IMR-90 (cell line): ENCODE results near the gene ZSWIM5. TPM values are rescaled to one million over a fixed set of nuclear protein-coding genes. Genes with fewer than 3 reads are reported as not detected.

Experiments used
- ATAC-seq: fragments of 200-7000 bp; cut with Tn5 transposase; 2 replicates; pipeline ENCODE4 v1.9.1; 2020; ENCODE audit warnings: low read depth, mild to moderate bottlenecking, moderate library complexity
- BruUV-seq: library from RNA; stranded (reverse); fragments of 400-500 nt; replicated peaks from 2 replicates; lab custom pipeline; 2021; lab: Mats Ljungman, UMichigan
- CTCF ChIA-PET: fragments of 300-600 bp; formaldehyde crosslinking; extraction: SDS; loops from one replicate; lab custom pipeline; 2021; ENCODE audit warnings: antibody characterized with exemption; lab: Yijun Ruan, JAX
- POLR2A ChIA-PET: fragments of 300-600 bp; sonication (Branson Sonifier 250); formaldehyde crosslinking; loops from one replicate; lab custom pipeline; 2022; ENCODE audit warnings: antibody characterized with exemption; ENCODE audit not compliant: unreplicated experiment; lab: Charles Lee
- DNase-seq: peaks from one replicate; pipeline ENCODE4 v3.0.0; 2013
- H2AFZ ChIP-seq: replicated peaks from 2 replicates; pipeline ENCODE3; 2013; ENCODE audit warnings: low read length, mild to moderate bottlenecking; ENCODE audit not compliant: poor library complexity
- H2AK5ac ChIP-seq: 2 replicates; pipeline ENCODE4 v1.6.1; 2013; ENCODE audit warnings: low read depth, low read length, inconsistent platforms
- H2AK9ac ChIP-seq: replicated peaks from 2 replicates; pipeline ENCODE3; 2013; ENCODE audit warnings: mild to moderate bottlenecking, low read depth, low read length, moderate library complexity; ENCODE audit not compliant: poor library complexity
- H2BK120ac ChIP-seq: 2 replicates; pipeline ENCODE4 v1.6.1; 2013; ENCODE audit warnings: low read depth, low read length, inconsistent platforms
- H2BK15ac ChIP-seq: 3 replicates; pipeline ENCODE4 v1.6.1; 2013; ENCODE audit warnings: low read depth, low read length, inconsistent platforms
- H2BK20ac ChIP-seq: 2 replicates; pipeline ENCODE4 v1.6.1; 2013; ENCODE audit warnings: low read depth, mild to moderate bottlenecking, inconsistent platforms, low read length, moderate library complexity
- H2BK5ac ChIP-seq: 2 replicates; pipeline ENCODE4 v1.6.1; 2013; ENCODE audit warnings: mild to moderate bottlenecking, low read depth, low read length, inconsistent platforms; ENCODE audit not compliant: poor library complexity, severe bottlenecking
- H3K14ac ChIP-seq: replicated peaks from 2 replicates; pipeline ENCODE4 v1.6.1; 2013; ENCODE audit warnings: low read depth, low read length, inconsistent platforms
- H3K18ac ChIP-seq: 2 replicates; pipeline ENCODE4 v1.6.1; 2013; ENCODE audit warnings: low read depth, low read length, control low read depth
- H3K23ac ChIP-seq: 2 replicates; pipeline ENCODE4 v1.6.1; 2013; ENCODE audit warnings: low read depth, low read length, inconsistent platforms
- H3K27ac ChIP-seq: 2 replicates; pipeline ENCODE4 v1.5.1; 2013; ENCODE audit warnings: mild to moderate bottlenecking, control low read depth, low read length; ENCODE audit not compliant: insufficient read depth
- H3K27me3 ChIP-seq: 2 replicates; pipeline ENCODE4 v1.6.1; 2013; ENCODE audit warnings: low read length; ENCODE audit not compliant: control insufficient read depth, insufficient read depth
- H3K36me3 ChIP-seq: 2 replicates; pipeline ENCODE4 v1.6.1; 2013; ENCODE audit warnings: low read length, mixed read lengths; ENCODE audit not compliant: control insufficient read depth, insufficient read depth
- H3K4ac ChIP-seq: 2 replicates; pipeline ENCODE4 v1.6.1; 2013; ENCODE audit warnings: low read depth, low read length, inconsistent platforms
- H3K4me1 ChIP-seq: 2 replicates; pipeline ENCODE4 v1.6.1; 2013; ENCODE audit warnings: low read length, mixed read lengths; ENCODE audit not compliant: control insufficient read depth, insufficient read depth
- H3K4me2 ChIP-seq: 2 replicates; pipeline ENCODE4 v1.6.1; 2013; ENCODE audit warnings: low read depth, mild to moderate bottlenecking, control low read depth, low read length, moderate library complexity
- H3K4me3 ChIP-seq: 2 replicates; pipeline ENCODE4 v1.5.1; 2013; ENCODE audit warnings: low read depth, mild to moderate bottlenecking, control low read depth, low read length, moderate library complexity; ENCODE audit not compliant: insufficient read depth
- H3K56ac ChIP-seq: 2 replicates; pipeline ENCODE4 v1.6.1; 2013; ENCODE audit warnings: low read length, inconsistent platforms; ENCODE audit not compliant: insufficient read depth; ENCODE audit errors: extremely low read depth
- H3K79me1 ChIP-seq, 2 experiments: 2 replicates each; pipeline ENCODE4 v1.6.1; 2013; ENCODE audit warnings: low read length in 2 of 2, inconsistent platforms in 1 of 2, low read depth in 1 of 2
- H3K9ac ChIP-seq: 2 replicates; pipeline ENCODE4 v1.6.1; 2013; ENCODE audit warnings: low read depth, low read length, control low read depth
- H3K9me1 ChIP-seq: 2 replicates; pipeline ENCODE4 v1.6.1; 2013; ENCODE audit warnings: low read length, inconsistent platforms; ENCODE audit not compliant: insufficient read depth
- H3K9me3 ChIP-seq: 2 replicates; pipeline ENCODE4 v1.6.1; 2013; ENCODE audit warnings: low read length; ENCODE audit not compliant: control insufficient read depth, insufficient read depth
- H4K20me1 ChIP-seq: 2 replicates; pipeline ENCODE4 v1.6.1; 2013; ENCODE audit warnings: low read length, inconsistent platforms; ENCODE audit not compliant: insufficient read depth
- H4K5ac ChIP-seq: 2 replicates; pipeline ENCODE4 v1.6.1; 2013; ENCODE audit warnings: mild to moderate bottlenecking, low read depth, low read length, control low read depth
- H4K8ac ChIP-seq, 2 experiments: 2 replicates each; pipeline ENCODE4 v1.6.1; 2013; ENCODE audit warnings: low read depth in 2 of 2, low read length in 2 of 2, control low read depth in 1 of 2, inconsistent platforms in 1 of 2
- H4K91ac ChIP-seq: 2 replicates; pipeline ENCODE4 v1.6.1; 2013; ENCODE audit warnings: low read depth, low read length, inconsistent platforms; ENCODE audit not compliant: insufficient read depth
- BHLHE40 ChIP-seq: fragments of 150-350 bp; IDR thresholded peaks from 2 replicates; pipeline ENCODE4 v1.6.1; 2016; ENCODE audit warnings: mild to moderate bottlenecking, low read depth, low read length
- CEBPB ChIP-seq: IDR thresholded peaks from 2 replicates; pipeline ENCODE4 v1.6.1; 2012; ENCODE audit warnings: low read depth, low read length, improper control_type of control experiment
- CHD1 ChIP-seq: IDR thresholded peaks from 2 replicates; pipeline ENCODE4 v1.6.1; 2012; ENCODE audit warnings: low read depth, low read length, improper control_type of control experiment
- MAFK ChIP-seq: IDR thresholded peaks from 2 replicates; pipeline ENCODE4 v1.6.1; 2012; ENCODE audit warnings: low read depth, low read length, improper control_type of control experiment
- MAZ ChIP-seq: IDR thresholded peaks from 2 replicates; pipeline ENCODE4 v1.6.1; 2012; ENCODE audit warnings: low read depth, mild to moderate bottlenecking, low read length, improper control_type of control experiment, moderate library complexity, borderline replicate concordance
- NFE2L2 ChIP-seq: fragments of 150-350 bp; IDR thresholded peaks from 2 replicates; pipeline ENCODE4 v1.6.1; 2016; ENCODE audit warnings: low read depth, mild to moderate bottlenecking, low read length
- POLR2A ChIP-seq: IDR thresholded peaks from 2 replicates; pipeline ENCODE4 v1.6.1; 2012; ENCODE audit warnings: mild to moderate bottlenecking, low read depth, low read length
- RAD21 ChIP-seq: IDR thresholded peaks from 2 replicates; pipeline ENCODE4 v1.6.1; 2012; ENCODE audit warnings: low read length, improper control_type of control experiment
- RCOR1 ChIP-seq: IDR thresholded peaks from 2 replicates; pipeline ENCODE4 v1.6.1; 2012; ENCODE audit warnings: mild to moderate bottlenecking, low read length, improper control_type of control experiment; ENCODE audit not compliant: insufficient replicate concordance
- RFX5 ChIP-seq: IDR thresholded peaks from 2 replicates; pipeline ENCODE4 v1.8.0; 2012; ENCODE audit warnings: low read depth, mild to moderate bottlenecking, low read length, moderate library complexity
- SMC3 ChIP-seq: fragments of 150-350 bp; IDR thresholded peaks from 2 replicates; pipeline ENCODE4 v1.6.1; 2016; ENCODE audit warnings: low read depth, mild to moderate bottlenecking, antibody characterized with exemption, low read length, moderate library complexity
- WGBS, 2 experiments: methylation state at CpG; one replicate each; pipeline versions ENCODE4 v1.1.5 to v1.1.7; 2013; ENCODE audit warnings: missing lambda C conversion rate in 2 of 2; ENCODE audit not compliant: insufficient read length in 1 of 2; ENCODE audit errors: extremely low coverage in 2 of 2; 5-methylcytosine and 5-hydroxymethylcytosine counted together
- dilution Hi-C: fragments of 300-500 bp; cut with HindIII; formaldehyde crosslinking; loops from one replicate; pipeline ENCODE4 v1.14.3; 2018; ENCODE audit warnings: low sequenced_read_pairs; ENCODE audit not compliant: unreplicated experiment
- in situ Hi-C: fragments of 300-500 bp; cut with MboI; formaldehyde crosslinking; loops from 3 replicates; pipeline ENCODE4 v1.14.3; 2019; ENCODE audit warnings: low sequenced_read_pairs, inconsistent platforms, mixed read lengths
- intact Hi-C: fragments of 100-400 bp; cut with micrococcal nuclease; formaldehyde crosslinking; loops from 2 replicates; pipeline ENCODE4 v1.10.0; 2022
- polyA plus RNA-seq, 3 experiments: library from polyadenylated mRNA; depleted of rRNA; stranded (reverse); fragments of >200 nt; gene quantifications; 2 replicates each; pipeline ENCODE4 v1.2.3, GENCODE V29; 2012; ENCODE audit warnings: low replicate concordance in 1 of 3
- total RNA-seq: library from RNA; depleted of rRNA; stranded (reverse); fragments of >200 nt; gene quantifications from 2 replicates; pipeline ENCODE4 v1.2.3, GENCODE V29; 2012
- TF ChIP-seq, protein P1 (sequence below): fragments of 150-350 bp; IDR thresholded peaks from 2 replicates; pipeline ENCODE4 v1.6.1; 2017; ENCODE audit warnings: mild to moderate bottlenecking, antibody characterized with exemption, low read length, low read depth
- TF ChIP-seq, protein P2 (sequence below): fragments of 150-350 bp; IDR thresholded peaks from 2 replicates; pipeline ENCODE4 v1.6.1; 2016; ENCODE audit warnings: low read depth, mild to moderate bottlenecking, low read length, moderate library complexity, borderline replicate concordance

Gene ZSWIM5
- total and polyA plus RNA-seq, 2 of the 4 experiments (the other 2 are of a cell fraction): under 0.01 to 0.03 TPM

DNA sequence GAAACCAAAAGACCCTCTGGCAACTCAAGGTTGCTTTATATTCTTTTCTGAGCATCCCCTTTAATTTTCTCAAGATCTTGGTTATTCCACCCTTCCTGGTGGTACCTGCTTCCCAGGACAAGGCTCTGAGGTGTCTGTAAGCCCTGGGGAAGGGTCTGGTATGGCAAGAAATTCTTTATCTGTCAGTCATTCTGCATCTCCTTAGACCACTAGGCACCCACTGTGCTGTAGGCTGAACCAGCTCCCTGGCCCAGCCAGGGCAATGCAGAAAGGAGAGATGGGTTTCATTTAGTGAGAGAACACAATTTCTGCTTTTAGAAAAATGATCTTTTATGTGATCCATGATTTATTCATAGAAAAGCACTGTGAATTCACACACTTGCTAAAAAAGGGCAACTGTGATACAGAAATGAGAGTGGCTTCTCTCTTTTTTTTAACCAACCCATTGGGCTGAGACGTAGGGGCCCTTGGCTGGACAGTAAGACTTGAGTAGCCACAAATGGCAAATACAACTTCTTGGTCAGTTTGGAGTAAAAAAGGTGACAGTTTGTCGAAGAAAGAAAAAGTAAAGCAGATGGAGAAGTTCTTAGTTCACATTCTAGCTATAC is 190.2 kb downstream of the ZSWIM5 start:
- Histone ChIP-seq H2AK9ac (no peak overlapping the region), H4K91ac (no peak overlapping the region), H2BK20ac (no peak overlapping the region), H3K4me1 (peaks cover 8% of the 10 kb centered on the region; the same call in 1 of the 2 replicates), H3K18ac (no peak overlapping the region), H3K27ac (no peak overlapping the region), H4K8ac (no peak overlapping the region), H3K14ac (no peak overlapping the region), H2BK15ac (no peak overlapping the region), H3K4me2 (no peak overlapping the region), H3K4me3 (no peak overlapping the region), H3K4ac (no peak overlapping the region), H3K9me1 (peaks cover 5% of the 10 kb centered on the region; the same call in 1 of the 2 replicates), H2BK5ac (no peak overlapping the region), H3K27me3 (peaks cover 1% of the 10 kb centered on the region; the same call in 1 of the 2 replicates), H3K79me1 (peaks cover 13 to 35% of the 10 kb centered on the region in 2 experiments; a peak in 3 of 4 replicates), H2BK120ac (no peak overlapping the region), H4K20me1 (peaks cover 3% of the 10 kb centered on the region; the same call in 1 of the 2 replicates), H3K56ac (no peak overlapping the region), H3K9ac (no peak overlapping the region), H3K23ac (no peak overlapping the region), H4K5ac (no peak overlapping the region), H2AFZ (no peak overlapping the region), H2AK5ac (no peak overlapping the region), H3K36me3 (peaks cover 9% of the 10 kb centered on the region; the same call in 1 of the 2 replicates), H3K9me3 (no peaks in the 10 kb centered on the region)
- ChIA-PET CTCF (interaction anchor here (3.9 kb wide), 1 partner anchor 284 kb away, joined by 53 read pairs; no protein-coding TSS in a partner anchor), POLR2A (no interaction called here)
- ATAC-seq (no peak), DNase-seq (no peak)
- TF ChIP-seq SMC3: no peak
- TF ChIP-seq CEBPB: no peak
- no peak for TF ChIP-seq RCOR1
- TF ChIP-seq MAFK: no peak
- TF ChIP-seq NFE2L2: no peak
- no peak for TF ChIP-seq RAD21
- TF ChIP-seq CHD1: no peak
- no peak for TF ChIP-seq MAZ
- TF ChIP-seq, protein P1, sequence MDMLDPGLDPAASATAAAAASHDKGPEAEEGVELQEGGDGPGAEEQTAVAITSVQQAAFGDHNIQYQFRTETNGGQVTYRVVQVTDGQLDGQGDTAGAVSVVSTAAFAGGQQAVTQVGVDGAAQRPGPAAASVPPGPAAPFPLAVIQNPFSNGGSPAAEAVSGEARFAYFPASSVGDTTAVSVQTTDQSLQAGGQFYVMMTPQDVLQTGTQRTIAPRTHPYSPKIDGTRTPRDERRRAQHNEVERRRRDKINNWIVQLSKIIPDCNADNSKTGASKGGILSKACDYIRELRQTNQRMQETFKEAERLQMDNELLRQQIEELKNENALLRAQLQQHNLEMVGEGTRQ: no peak
- TF ChIP-seq POLR2A: no peak
- TF ChIP-seq, protein P2, sequence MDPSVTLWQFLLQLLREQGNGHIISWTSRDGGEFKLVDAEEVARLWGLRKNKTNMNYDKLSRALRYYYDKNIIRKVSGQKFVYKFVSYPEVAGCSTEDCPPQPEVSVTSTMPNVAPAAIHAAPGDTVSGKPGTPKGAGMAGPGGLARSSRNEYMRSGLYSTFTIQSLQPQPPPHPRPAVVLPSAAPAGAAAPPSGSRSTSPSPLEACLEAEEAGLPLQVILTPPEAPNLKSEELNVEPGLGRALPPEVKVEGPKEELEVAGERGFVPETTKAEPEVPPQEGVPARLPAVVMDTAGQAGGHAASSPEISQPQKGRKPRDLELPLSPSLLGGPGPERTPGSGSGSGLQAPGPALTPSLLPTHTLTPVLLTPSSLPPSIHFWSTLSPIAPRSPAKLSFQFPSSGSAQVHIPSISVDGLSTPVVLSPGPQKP: no peak
- TF ChIP-seq RFX5: no peak
- TF ChIP-seq BHLHE40: no peak
- in situ Hi-C loops (no loop called here), intact Hi-C loops (no loop called here), dilution Hi-C loops (no loop called here)
- no TSS peak for BruUV-seq
- no CpG with 5 or more reads among the region's 2 CpGs for WGBS, 2 experiments
